ENCODE results near the gene SLIT3.

GRCh38 chr5:169190849-169191248 lies 110.1 kb downstream of the SLIT3 start:
- TF ChIP-seq POLR2A (IDR thresholded peaks at IDR 0.05; ENCODE audit: low read length) (no peak), GATA1 (IDR thresholded peaks at IDR 0.05; ENCODE audit: low read depth, low read length) (no peak)

Measured in erythroblast (primary cell).